Measurements from ENCODE around the gene PPP5C. TPM values are rescaled to one million over a fixed set of nuclear protein-coding genes. Genes with fewer than 3 reads are reported as not detected.

PPP5C gene
- total RNA-seq, 1 experiment from 2014 or later, result 79.9 TPM

DNA sequence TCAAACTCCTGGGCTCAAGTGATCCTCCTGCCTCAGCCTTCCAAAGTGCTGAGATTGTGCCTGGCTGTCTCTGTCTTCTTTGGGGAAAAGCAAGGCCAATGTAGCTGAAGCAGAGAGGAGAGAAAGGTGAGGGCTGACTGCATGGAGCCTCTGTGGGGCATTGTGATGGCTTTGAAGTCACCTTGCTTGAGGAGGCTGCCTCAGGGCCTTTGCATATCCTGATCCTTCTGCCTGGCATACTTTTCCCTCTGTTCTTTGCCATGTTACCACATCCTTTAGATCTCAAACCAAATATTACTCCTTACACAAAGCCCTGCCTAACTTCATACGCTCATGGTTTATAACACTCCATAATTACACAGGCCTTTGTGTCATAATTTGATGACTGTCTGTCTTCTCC, 9.4 kb upstream of the PPP5C start:
- BruUV-seq (replicated peaks), result no TSS peak
- TF ChIP-seq EZH2 (IDR thresholded peaks at IDR 0.05; ENCODE audit: low read length, unreplicated experiment), result no peak
- TF ChIP-seq CTCF (conservative IDR thresholded peaks at IDR 0.05; ENCODE audit: low read depth, low read length), result no peak
- TF ChIP-seq EZH2phosphoT487 (IDR thresholded peaks at IDR 0.05; ENCODE audit: borderline replicate concordance, low read length), result no peak
- POLR2A ChIA-PET (ENCODE audit: unreplicated experiment), result no interaction called here

DNA sequence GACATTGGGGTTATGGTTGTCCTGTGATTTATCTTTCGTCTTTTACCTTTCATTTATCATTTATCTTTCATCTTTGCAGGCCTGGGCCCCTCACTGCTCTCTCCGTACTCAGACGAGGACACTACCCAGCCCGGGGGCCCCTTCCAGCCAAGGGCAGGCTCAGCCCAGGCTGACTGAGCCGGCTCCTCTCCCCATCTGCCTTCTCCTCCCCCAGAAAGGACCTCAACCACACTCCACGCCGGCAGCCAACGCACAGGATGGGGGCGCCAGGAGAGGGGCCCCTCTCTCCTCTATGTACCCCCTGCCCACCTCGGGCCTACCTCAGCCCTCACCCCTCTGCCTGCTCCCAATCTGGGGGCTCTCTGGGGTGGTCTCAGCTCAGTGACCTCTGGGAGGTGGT, 7.4 kb upstream of the PPP5C start:
- Histone ChIP-seq H3F3A (ENCODE audit: low read length, unreplicated experiment) (no peaks in the 10 kb centered on the region), H3K9me2 (replicated peaks; ENCODE audit: low read length) (no peaks in the 10 kb centered on the region), H3K27ac (ENCODE audit: low read length) (no peak overlapping the region), H3K4me1 (ENCODE audit: insufficient read depth, low read length) (no peaks in the 10 kb centered on the region), H3K79me2 (ENCODE audit: low read length) (no peaks in the 10 kb centered on the region), H3K4me3 (ENCODE audit: low read length) (no peak overlapping the region), H3K27me3 (ENCODE audit: low read length) (no peaks in the 10 kb centered on the region), H4K20me1 (ENCODE audit: low read length) (no peaks in the 10 kb centered on the region), H3K36me3 (ENCODE audit: low read depth, low read length) (no peaks in the 10 kb centered on the region), H3K4me2 (ENCODE audit: low read length) (no peak overlapping the region), H3K9me3 (ENCODE audit: low read length) (no peaks in the 10 kb centered on the region), H2AFZ (ENCODE audit: low read length) (no peak overlapping the region), H3K9ac (ENCODE audit: low read length) (no peak overlapping the region)
- CTCF ChIA-PET, result no interaction called here
- BruUV-seq (replicated peaks), result no TSS peak
- ATAC-seq (no peak), DNase-seq (no peak)
- POLR2A ChIA-PET (ENCODE audit: unreplicated experiment), result no interaction called here
- TF ChIP-seq CTCF (conservative IDR thresholded peaks at IDR 0.05; ENCODE audit: low read depth, low read length) (no peak), EZH2phosphoT487 (IDR thresholded peaks at IDR 0.05; ENCODE audit: borderline replicate concordance, low read length) (no peak), EZH2 (IDR thresholded peaks at IDR 0.05; ENCODE audit: low read length, unreplicated experiment) (no peak)
- intact Hi-C loops (cut with micrococcal nuclease), result no loop called here

More for the DNA sequence above, 9.4 kb upstream of the PPP5C start:
- no peak overlapping the region for H2AFZ ChIP-seq (ENCODE audit: low read length)
- H3K9ac ChIP-seq (ENCODE audit: low read length), result no peak overlapping the region
- H3K36me3 ChIP-seq (ENCODE audit: low read depth, low read length), result no peaks in the 10 kb centered on the region
- intact Hi-C loops (cut with micrococcal nuclease), result no loop called here
- H3K79me2 ChIP-seq (ENCODE audit: low read length), result no peaks in the 10 kb centered on the region
- H4K20me1 ChIP-seq (ENCODE audit: low read length), result no peaks in the 10 kb centered on the region
- CTCF ChIA-PET, result no interaction called here
- no peak overlapping the region for H3K4me3 ChIP-seq (ENCODE audit: low read length)
- H3K27me3 ChIP-seq (ENCODE audit: low read length), result no peaks in the 10 kb centered on the region
- H3K4me2 ChIP-seq (ENCODE audit: low read length), result no peak overlapping the region
- ATAC-seq (no peak), DNase-seq (no peak)
- no peak overlapping the region for H3K27ac ChIP-seq (ENCODE audit: low read length)
- no peaks in the 10 kb centered on the region for H3K4me1 ChIP-seq (ENCODE audit: insufficient read depth, low read length)
- H3K9me2 ChIP-seq (replicated peaks; ENCODE audit: low read length), result no peaks in the 10 kb centered on the region
- H3K9me3 ChIP-seq (ENCODE audit: low read length), result no peaks in the 10 kb centered on the region
- H3F3A ChIP-seq (ENCODE audit: low read length, unreplicated experiment), result no peaks in the 10 kb centered on the region

DNA sequence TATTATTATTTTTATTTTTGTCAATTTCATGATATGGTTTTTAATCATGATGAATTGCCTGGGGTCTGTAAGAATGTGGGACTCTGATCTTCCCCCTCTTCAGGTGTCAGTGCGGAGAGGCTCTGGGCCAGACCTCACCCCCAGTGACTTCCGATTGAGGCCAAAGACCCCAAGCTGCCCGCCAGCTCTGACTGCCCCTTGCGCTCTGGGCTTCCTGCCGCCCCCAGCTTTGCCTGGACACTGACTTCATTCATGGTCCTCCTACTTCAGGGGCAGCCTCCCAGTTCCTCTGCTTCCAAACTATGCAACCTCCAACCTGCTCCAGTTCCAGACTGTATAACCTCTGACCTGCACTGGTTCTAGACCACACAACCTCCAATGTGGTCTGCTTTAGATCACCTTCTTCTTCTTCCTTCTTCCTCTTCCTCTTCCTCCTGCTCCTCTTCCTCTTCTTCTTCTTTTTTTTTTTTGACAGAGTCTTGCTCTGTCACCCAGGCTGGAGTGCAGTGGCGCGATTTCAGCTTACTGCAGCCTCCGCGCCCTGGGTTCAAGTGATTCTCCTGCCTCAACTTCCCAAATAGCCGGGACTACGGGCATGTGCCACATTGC, 6.7 kb upstream of the PPP5C start:
- BruUV-seq (replicated peaks), result no TSS peak

More for the DNA sequence above, 6.7 kb upstream of the PPP5C start:
- H3K9me2 ChIP-seq (replicated peaks; ENCODE audit: low read length), result no peaks in the 10 kb centered on the region
- no peak for ATAC-seq
- intact Hi-C loops (cut with micrococcal nuclease), result no loop called here
- CTCF ChIA-PET, result no interaction called here
- H3F3A ChIP-seq (ENCODE audit: low read length, unreplicated experiment), result no peaks in the 10 kb centered on the region
- no peak overlapping the region for H3K27ac ChIP-seq (ENCODE audit: low read length)
- TF ChIP-seq EZH2 (IDR thresholded peaks at IDR 0.05; ENCODE audit: low read length, unreplicated experiment) (no peak), CTCF (conservative IDR thresholded peaks at IDR 0.05; ENCODE audit: low read depth, low read length) (no peak), EZH2phosphoT487 (IDR thresholded peaks at IDR 0.05; ENCODE audit: borderline replicate concordance, low read length) (no peak)
- no peaks in the 10 kb centered on the region for H3K9me3 ChIP-seq (ENCODE audit: low read length)
- no peaks in the 10 kb centered on the region for H3K4me1 ChIP-seq (ENCODE audit: insufficient read depth, low read length)
- H3K4me3 ChIP-seq (ENCODE audit: low read length), result no peak overlapping the region
- no peak overlapping the region for H3K9ac ChIP-seq (ENCODE audit: low read length)
- H3K4me2 ChIP-seq (ENCODE audit: low read length), result no peak overlapping the region
- H3K36me3 ChIP-seq (ENCODE audit: low read depth, low read length), result no peaks in the 10 kb centered on the region
- no peaks in the 10 kb centered on the region for H3K79me2 ChIP-seq (ENCODE audit: low read length)
- POLR2A ChIA-PET (ENCODE audit: unreplicated experiment), result no interaction called here
- H4K20me1 ChIP-seq (ENCODE audit: low read length), result no peaks in the 10 kb centered on the region
- H2AFZ ChIP-seq (ENCODE audit: low read length), result no peak overlapping the region
- DNase-seq, result no peak
- H3K27me3 ChIP-seq (ENCODE audit: low read length), result no peaks in the 10 kb centered on the region

All from PC-3 (cell line).